ENCODE measurements around the gene CDK5RAP1. TPM values are rescaled to one million over a fixed set of nuclear protein-coding genes. Genes with fewer than 3 reads are reported as not detected.

Gene CDK5RAP1
- total and polyA plus RNA-seq, 2 of the 4 experiments (the other 2 are of a cell fraction) = 23.9 to 28.1 TPM

- Histone ChIP-seq H3K23ac (ENCODE audit: low read depth, low read length) (no peak overlapping the region), H3K18ac (ENCODE audit: low read depth, low read length) (no peak overlapping the region), H3K4ac (ENCODE audit: low read depth, low read length) (no peak overlapping the region), H3K36me3 (ENCODE audit: control insufficient read depth, insufficient read depth, low read length) (peaks cover 18% of the 10 kb centered on the region), H3K27me3 (ENCODE audit: control insufficient read depth, insufficient read depth, low read length) (no peaks in the 10 kb centered on the region), H4K8ac (ENCODE audit: low read depth in 2 of 2, low read length in 2 of 2) (no peak overlapping the region), H2BK5ac (ENCODE audit: low read depth, low read length, poor library complexity, severe bottlenecking) (no peak overlapping the region), H3K9me1 (ENCODE audit: insufficient read depth, low read length) (peaks cover 7% of the 10 kb centered on the region), H4K5ac (ENCODE audit: low read depth, low read length) (no peak overlapping the region), H3K9me3 (ENCODE audit: control insufficient read depth, insufficient read depth, low read length) (peaks cover 3% of the 10 kb centered on the region; the same call in 1 of the 2 replicates), H3K79me1 (ENCODE audit: low read depth in 1 of 2, low read length in 2 of 2) (peaks cover 4 to 14% of the 10 kb centered on the region in 2 experiments; a peak in 3 of 4 replicates), H2BK15ac (ENCODE audit: low read depth, low read length) (no peak overlapping the region), H2BK120ac (ENCODE audit: low read depth, low read length) (no peak overlapping the region), H3K9ac (ENCODE audit: low read depth, low read length) (no peak overlapping the region), H2AK9ac (replicated peaks; ENCODE audit: low read depth, low read length, poor library complexity) (no peak overlapping the region), H4K20me1 (ENCODE audit: insufficient read depth, low read length) (no peaks in the 10 kb centered on the region), H3K27ac (ENCODE audit: insufficient read depth, low read length) (no peak overlapping the region), H3K4me1 (ENCODE audit: control insufficient read depth, insufficient read depth, low read length) (peaks cover 7% of the 10 kb centered on the region), H2BK20ac (ENCODE audit: low read depth, low read length) (no peak overlapping the region), H3K4me2 (ENCODE audit: low read depth, low read length) (no peak overlapping the region), H3K56ac (ENCODE audit: extremely low read depth, insufficient read depth, low read length) (no peak overlapping the region), H3K4me3 (ENCODE audit: insufficient read depth, low read depth, low read length) (no peak overlapping the region), H2AFZ (replicated peaks; ENCODE audit: low read length, poor library complexity) (no peak overlapping the region), H4K91ac (ENCODE audit: insufficient read depth, low read depth, low read length) (no peak overlapping the region), H3K14ac (replicated peaks; ENCODE audit: low read depth, low read length) (no peak overlapping the region), H2AK5ac (ENCODE audit: low read depth, low read length) (no peak overlapping the region)
- in situ Hi-C loops (cut with MboI; ENCODE audit: low sequenced_read_pairs) = no loop called here
- intact Hi-C loops (cut with micrococcal nuclease) = no loop called here
- CTCF ChIA-PET = no interaction called here
- TF ChIP-seq USF2 (IDR thresholded peaks at IDR 0.05; ENCODE audit: low read depth, low read length) (no peak), ELK1 (IDR thresholded peaks at IDR 0.05; ENCODE audit: borderline replicate concordance, low read depth, low read length) (no peak), CTCF (conservative IDR thresholded peaks at IDR 0.05; ENCODE audit: low read depth, low read length) (no peak), MAZ (IDR thresholded peaks at IDR 0.05; ENCODE audit: borderline replicate concordance, low read depth, low read length) (no peak), NFE2L2 (IDR thresholded peaks at IDR 0.05; ENCODE audit: low read depth, low read length) (no peak), SMC3 (IDR thresholded peaks at IDR 0.05; ENCODE audit: low read depth, low read length) (no peak), RFX5 (IDR thresholded peaks at IDR 0.05; ENCODE audit: low read depth, low read length) (no peak), RAD21 (IDR thresholded peaks at IDR 0.05; ENCODE audit: low read length) (no peak), BHLHE40 (IDR thresholded peaks at IDR 0.05; ENCODE audit: low read depth, low read length) (no peak), FOS (IDR thresholded peaks at IDR 0.05; ENCODE audit: low read depth, low read length) (no peak), RCOR1 (IDR thresholded peaks at IDR 0.05; ENCODE audit: insufficient replicate concordance, low read length) (no peak), CEBPB (IDR thresholded peaks at IDR 0.05; ENCODE audit: low read depth, low read length) (no peak), CHD1 (IDR thresholded peaks at IDR 0.05; ENCODE audit: low read depth, low read length) (no peak), MXI1 (IDR thresholded peaks at IDR 0.05; ENCODE audit: borderline replicate concordance, low read depth, low read length) (no peak), MAFK (IDR thresholded peaks at IDR 0.05; ENCODE audit: low read depth, low read length) (no peak), POLR2A (IDR thresholded peaks at IDR 0.05; ENCODE audit: low read depth, low read length) (no peak)
- DNase-seq (no peak), ATAC-seq (ENCODE audit: low read depth) (no peak)
- dilution Hi-C loops (cut with HindIII; ENCODE audit: low sequenced_read_pairs, unreplicated experiment) = no loop called here
- POLR2A ChIA-PET (ENCODE audit: unreplicated experiment) = no interaction called here
- 93% methylated on average over 5 of the region's 7 CpGs; no CpG with 5 or more reads in 1 of the 2 experiments for WGBS, 2 experiments (ENCODE audit: extremely low coverage in 2 of 2, insufficient read length in 1 of 2)
- BruUV-seq (replicated peaks) = no TSS peak
Measured at GRCh38 chr20:33411711-33412483, 10.6 kb upstream of the CDK5RAP1 start.

Data from IMR-90 (cell line).